HL-60/S4 (cell line): ENCODE measurements around the gene ASXL3.

ENCODE experiments used
- in situ Hi-C: fragments of 300-500 bp; cut with MboI; formaldehyde crosslinking; loops from 2 replicates; pipeline ENCODE4 v1.14.3; 2022; ENCODE audit warnings: low sequenced_read_pairs

ASXL3 gene

DNA sequence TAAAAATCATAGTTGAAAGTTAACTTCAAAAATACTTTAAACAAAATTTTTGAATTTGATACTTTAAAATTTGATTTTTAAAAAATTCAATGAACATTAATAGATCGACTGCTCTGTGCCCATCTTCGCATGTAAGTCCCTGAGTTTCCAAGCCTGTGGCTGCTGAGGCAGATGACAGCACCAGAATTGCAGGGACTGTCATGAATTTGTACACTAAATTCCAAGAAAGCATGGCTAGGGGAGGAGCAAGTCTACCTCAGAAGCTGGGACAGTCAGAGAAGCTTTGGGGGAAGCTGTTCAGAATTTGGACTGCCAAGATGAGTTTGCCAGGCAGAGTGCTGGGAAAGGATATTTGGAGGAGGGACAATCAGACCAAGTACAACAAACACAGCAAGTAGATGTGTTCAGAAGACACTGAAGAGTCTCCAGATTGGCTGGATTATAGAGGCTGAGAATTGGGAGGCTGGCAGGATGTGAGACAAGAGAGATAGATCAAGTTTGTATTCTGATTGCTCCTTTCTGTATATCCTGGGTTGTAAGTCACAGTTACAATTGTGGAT is 79.0 kb downstream of the ASXL3 start:
- in situ Hi-C loops = no loop called here

DNA sequence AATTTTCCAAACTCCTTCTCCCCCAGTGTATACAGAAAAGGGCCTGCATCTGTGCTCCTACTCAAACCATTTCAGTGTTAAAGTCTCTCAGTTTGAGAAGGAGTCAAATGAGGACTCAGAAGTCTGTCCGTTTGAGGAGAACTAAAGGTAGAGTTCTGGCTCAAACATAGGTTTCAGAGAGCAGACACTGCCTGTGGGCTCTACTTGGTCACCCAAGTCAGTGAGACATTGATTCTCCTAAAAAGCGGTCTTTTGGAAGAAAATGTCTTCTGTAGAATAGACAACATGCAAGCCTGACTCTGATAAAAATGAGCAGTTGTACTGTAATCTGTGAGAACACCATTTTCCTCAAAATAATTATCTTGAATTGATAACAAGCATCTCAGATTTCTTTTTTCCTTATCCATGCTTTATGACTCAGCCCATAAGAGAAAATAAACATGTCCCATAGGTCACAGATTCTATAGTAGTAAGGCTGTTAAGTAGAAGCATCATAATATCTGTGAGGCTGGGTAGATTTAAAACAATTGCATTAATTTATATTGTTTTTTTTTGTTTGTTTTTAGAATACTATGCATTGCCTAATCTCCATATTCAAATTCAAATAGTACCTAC is 82.8 kb downstream of the ASXL3 start:
- in situ Hi-C loops = no loop called here

DNA sequence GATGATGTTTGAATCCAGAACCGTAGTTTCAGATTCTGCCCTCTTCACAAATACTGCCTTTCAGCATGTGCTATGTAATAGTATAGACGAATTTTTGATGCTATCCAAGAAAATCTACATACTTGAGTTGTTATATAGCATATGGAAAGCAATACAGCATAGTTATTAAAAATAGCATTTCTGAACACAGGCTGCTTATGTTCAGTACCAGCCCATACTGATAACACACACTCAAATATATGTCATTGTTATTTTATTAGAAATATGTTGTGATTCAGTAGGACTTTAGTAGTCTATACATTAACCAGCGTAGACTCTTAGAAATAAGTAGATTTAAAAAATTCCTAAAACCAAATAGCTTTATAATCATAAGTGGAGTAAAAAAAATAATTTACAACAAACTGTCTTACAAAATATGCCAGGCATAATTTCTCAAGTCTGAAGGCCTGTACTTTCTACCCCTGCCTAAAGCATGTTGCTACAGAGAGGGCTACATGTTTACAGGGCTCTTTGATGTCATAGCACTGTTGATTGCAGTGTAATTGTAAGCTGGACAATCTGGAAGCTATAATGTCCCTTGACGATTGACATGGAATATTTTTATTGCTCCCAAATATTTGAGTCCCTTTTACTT is 86.3 kb downstream of the ASXL3 start:
- in situ Hi-C loops = no loop called here

DNA sequence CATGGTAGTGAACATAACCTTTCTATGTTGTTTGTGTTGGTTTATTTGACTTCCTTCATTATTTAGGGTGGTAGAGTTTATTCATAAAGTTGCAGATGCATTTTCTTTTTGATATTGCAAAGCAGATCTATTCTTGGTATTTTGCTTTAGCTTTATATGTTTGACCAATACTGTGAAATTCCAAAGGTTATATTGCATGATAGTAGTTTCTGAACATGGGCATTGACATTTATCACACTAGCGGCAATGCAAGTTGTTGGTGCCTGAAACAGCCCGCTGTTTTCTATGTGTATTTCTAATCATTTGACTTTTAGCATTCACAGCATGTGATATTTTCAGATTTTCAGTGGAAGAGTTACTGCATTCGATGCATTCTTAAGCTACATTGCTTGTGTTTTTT is 87.2 kb downstream of the ASXL3 start:
- in situ Hi-C loops = no loop called here

DNA sequence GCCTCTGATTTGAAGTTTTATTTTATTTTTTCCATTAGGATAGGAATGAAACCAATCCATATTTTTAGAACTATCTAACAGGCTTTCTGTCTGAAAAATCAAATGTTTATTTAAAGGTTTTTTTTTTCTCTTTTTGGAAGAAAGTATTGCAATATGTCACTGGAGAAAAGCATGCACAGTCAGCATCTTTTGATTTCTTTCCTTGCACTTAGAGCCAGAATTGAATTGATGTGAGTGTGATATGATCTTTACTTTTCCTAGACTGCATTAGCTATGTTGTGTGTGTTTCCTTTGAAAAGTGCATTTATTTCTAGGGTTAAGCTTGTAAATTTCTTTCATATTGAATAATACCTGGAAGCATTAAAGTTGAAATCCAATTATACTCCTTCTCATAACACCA is 87.6 kb downstream of the ASXL3 start:
- in situ Hi-C loops = no loop called here

DNA sequence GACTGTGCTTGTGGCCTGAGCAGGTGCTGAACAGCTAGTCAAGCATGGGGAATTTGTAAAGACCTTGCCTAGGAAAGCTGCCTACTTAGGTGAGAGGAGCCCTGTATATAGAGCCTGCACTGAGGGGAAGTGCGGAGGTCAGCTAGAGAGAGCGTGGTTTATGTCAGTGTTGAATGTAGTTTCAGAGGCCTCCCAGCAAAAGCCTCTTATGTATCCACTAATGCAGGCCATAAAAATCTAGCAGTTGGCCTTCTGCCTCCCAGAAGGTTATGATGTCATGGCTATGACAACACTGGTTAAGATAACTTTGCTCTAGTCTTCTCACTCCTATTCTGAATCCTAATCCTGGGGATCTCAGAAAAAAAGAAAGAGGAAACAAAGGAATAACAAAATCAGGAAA is 88.9 kb downstream of the ASXL3 start:
- in situ Hi-C loops = no loop called here

DNA sequence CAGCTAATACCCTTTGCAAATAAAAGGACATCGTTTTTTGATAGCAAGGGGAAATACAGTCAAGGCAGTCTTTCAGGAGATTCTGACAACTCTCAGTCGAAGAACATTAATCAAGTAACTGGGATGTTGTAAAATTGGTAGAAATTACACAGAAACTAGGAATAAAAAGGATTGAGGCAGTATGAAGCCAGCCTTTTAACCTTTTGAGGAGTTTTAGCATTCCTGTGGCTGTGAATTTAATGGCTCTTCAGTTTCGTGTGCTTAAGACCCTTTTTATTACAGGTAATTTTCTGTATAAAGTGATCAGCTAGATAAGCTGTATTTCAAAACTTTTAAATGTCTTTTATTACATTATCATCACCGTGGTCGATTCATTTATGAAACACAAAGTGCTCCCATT is 91.6 kb downstream of the ASXL3 start:
- in situ Hi-C loops = no loop called here

DNA sequence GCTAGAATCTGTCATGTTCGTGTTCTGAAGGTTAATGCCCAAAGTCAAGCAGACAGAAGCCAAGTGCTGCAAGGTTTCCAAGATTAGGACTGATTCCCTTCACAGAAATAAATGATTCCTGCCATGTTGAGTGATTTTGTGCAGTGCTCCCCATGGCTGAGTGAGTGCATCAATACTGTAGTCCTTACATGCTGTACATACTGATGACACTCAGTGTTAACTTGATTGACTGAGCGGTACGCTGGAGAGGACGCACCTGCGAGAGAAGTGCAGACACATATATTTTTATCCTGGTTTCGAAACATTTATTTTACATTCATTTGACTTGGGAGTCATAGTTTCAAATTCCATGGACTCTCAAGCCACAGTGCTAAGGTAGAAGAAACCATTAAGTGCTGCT is 92.0 kb downstream of the ASXL3 start:
- in situ Hi-C loops = no loop called here

DNA sequence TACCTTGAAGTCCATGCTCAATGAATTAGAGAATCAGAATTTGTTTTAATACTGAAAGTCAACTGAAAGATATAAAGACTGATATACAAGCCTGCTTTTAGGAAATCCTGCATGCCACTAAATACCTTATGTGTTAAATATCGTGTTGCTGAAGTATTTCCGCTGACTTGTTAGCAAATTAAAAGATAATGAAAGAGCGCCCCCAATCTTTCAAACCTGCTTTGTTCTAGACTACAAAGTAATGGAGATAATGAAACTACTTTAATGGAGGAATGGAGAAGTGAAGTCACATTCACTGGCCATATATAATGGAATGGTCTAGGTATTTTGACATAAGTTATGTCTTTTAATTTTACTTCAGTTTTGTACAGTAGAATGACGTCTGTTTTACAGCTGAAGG is 95.7 kb downstream of the ASXL3 start:
- in situ Hi-C loops = no loop called here

DNA sequence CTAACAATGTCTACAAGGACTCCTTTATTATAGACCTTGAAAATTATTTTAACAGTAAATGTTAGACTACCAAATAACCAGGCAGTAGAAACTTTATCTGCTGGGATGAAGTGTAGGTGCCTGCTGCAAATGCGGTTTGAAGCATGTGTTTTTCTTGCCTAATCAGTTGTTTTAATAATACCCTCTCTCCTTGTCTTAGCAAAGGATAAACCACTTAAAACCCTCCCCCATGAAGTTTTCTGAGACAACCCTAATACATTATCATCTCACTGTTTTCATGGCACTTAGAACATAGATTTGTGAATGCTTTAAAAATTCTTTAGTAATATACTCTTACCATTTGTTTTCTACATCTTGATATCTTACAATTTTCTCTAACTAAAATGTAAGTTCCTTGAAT is 98.6 kb downstream of the ASXL3 start:
- in situ Hi-C loops = no loop called here

DNA sequence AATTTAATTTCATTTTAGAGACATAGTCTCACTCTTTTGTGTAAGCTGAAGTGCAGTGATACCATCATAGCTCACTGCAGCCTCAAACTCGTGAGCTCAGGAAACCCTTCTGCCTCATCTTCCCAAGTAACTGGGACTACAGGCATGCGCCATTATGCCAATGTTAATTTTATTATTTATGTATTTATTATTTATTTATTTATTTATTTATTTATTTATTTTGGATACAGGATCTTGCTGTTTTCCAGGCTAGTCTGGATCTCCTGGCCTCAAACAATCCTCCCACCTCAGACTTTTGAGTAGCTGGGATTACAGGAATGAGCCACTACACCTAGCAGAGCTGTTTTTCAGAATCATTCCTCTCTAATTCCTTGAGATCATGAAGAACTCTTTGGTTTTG is 99.9 kb downstream of the ASXL3 start:
- in situ Hi-C loops = no loop called here

DNA sequence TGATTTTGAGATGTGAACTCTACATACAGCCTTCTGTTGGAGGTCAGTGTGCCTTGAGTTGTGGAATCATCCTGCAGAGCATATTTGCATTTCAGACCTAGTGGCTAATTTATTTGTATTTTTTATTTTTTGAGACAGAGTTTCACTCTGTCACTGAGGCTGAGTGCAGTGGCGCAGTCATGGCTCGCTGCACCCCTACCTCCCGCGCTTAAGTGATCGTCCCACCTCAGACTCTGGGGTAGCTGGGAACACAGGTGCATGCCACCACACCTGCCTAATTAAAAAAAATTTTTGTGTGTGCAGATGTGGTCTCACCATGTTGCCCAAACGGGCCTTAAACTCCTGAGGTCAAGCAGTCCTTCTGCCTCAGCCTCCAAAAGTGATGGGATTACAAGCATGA is 104.4 kb downstream of the ASXL3 start:
- in situ Hi-C loops = no loop called here

DNA sequence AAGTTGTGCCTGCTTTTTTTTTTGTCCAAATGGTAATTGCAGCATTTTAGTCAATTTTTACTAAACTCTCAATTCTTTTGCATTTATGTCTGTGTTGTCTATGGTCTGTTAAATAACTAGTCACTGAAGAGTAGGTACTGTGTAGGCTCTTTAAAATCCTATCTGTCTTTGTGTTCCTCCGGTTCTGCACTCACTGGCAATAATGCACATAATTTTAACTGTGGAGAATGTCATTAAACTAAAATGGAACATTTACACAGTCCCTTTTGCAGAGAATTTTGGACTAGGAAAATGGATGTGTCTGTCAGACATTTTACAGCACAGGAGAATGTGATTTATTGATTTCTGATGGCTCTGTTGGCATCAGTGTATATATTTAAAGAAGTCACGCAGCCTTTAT is 116.6 kb downstream of the ASXL3 start:
- in situ Hi-C loops = no loop called here

DNA sequence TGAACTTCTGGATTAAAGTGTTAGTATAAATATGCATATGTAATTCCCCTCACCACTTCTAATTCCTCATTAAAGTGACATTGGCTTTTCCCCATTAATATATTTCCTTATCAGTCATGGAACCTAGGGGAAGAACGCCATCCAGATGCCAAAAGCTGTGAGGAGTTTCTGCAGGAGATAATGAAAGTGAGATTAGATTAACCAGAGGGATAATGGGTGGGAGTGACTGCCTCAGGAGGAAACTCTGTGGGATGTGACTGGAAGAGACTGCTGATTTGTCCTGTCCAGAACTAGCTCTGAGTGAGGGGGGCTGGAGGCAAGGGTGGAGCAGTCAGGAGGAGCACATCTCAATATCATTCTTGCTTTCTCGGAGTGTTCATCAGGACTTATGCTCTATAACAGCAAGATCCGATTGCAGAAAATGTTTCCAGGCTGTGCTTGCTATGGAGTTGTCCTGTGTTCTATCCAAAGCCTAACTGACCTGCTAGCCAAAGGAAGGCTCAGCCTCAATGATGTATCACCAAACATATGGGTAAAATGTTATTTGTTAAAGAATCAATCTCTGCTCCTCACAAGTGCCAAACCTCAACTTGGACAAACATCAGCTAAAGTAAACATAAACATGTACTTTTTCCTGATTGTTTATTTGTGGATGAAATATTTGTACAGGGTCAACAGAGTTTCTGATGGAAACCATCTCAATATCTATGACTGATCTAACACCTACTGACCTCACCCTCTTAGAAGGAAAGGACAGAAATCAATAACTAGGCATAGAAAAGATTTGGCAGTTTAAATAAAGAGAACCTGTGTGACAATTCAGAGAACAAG is 118.5 kb downstream of the ASXL3 start:
- in situ Hi-C loops = no loop called here

DNA sequence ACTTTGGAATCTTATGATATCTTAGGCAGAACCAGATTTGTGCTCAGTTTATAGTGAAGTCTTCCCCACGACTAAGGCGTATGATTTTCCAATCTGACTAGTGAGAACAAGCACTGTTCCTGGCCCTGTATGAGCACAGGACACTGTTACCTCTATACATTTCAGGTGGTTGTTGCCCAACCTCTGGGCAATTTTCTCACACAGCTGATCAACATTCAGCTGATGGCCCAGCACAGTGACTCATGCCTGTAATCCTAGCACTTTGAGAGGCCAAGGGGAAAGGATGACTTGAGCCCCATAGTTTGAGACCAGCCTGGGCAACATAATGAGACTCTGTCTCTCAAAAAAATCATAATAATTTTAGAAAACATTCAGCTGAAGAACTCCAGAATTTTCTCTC is 119.5 kb downstream of the ASXL3 start:
- in situ Hi-C loops = no loop called here

DNA sequence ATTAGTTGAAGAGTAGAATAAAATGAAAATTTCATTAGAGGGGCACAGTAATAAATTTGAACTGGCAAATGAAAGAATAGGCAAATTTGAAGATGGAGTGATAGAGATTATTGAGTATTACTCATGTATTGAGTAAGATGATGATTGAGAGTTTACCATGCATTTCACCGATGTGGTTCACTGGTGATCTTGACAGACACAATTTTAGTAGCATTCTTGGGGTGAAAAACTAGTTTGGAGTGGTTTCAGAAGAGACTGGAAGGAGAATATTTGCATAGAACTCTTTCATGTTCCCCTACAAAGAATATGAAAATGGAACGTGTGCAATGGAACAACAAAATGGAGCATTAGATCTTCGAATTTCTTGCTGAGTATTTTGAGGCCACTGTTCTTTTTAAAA is 121.4 kb downstream of the ASXL3 start:
- in situ Hi-C loops = no loop called here

DNA sequence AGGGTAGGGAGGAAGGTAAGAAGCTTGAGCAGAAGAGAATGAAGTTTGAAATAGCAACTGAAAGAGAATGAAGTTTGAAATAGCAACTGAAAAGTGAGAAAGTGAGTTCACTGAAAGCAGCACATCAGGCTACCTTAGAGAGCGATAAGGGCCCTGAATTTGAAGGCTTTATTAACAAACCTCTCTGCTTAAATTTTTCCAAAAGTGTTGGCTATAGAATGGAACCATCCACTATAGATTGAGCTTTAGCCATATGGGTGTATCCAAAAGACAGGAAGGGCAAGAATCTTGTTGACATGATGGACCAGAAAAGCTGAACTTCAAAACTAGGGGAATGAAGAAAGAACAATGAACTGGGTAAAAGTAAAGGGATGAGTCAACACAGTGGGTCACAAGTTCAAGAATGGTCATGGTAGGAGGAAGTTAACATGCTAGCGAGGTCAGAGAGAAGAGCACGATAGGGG is 122.5 kb downstream of the ASXL3 start:
- in situ Hi-C loops = no loop called here

DNA sequence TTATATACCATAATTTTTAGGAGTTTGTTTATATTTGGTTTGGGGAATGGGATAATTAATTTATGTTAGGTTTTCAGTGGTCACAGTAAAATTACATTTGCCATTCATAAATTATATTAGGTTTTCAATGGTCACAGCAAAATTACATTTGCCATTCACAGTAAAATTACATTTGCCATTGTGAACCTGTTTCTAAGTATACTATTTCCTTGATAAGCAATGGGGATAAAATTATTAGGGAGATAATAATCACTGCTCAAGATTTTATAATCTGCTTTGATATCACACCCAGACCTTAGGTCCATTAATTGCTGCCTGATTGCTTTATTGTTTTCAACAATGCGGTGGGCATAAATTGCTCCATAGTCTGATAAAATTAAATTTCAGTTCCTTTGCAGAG is 124.6 kb downstream of the ASXL3 start:
- in situ Hi-C loops = no loop called here

DNA sequence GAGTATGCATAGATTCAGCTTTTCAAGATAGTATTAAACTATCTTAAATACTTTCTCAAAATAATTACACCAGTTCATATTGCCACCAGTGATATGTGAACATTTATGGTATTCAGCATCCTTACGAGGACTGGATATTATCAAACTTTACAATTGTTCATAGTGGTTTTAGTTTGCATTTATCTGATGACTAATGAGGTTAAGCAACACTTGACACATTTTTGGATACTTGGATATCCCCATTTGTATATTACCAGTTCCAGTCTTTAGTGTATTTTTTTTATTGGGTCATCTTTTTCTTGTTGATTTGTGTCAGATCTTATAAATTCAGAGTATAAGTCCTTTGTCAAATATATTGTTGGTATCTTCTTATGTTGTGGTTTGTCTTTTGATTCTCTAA is 128.4 kb downstream of the ASXL3 start:
- in situ Hi-C loops = no loop called here

DNA sequence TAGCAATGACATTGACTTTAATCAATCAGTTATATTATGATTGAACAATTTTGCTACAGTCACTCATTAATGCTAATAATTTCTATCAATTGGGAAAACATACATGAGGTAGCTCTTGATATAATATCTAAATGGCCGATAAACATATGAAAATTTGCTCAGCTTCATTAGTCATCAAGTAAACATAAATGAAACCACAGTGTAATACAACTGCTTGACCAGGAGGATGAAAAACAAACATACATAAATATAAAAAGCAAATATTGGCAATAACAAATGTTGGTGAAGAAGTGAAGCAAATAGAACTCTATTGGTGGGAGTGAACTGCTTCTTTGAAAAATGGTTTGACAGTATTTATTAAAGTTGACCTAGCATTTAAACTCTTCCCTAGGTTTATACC is 130.9 kb downstream of the ASXL3 start:
- in situ Hi-C loops = no loop called here

DNA sequence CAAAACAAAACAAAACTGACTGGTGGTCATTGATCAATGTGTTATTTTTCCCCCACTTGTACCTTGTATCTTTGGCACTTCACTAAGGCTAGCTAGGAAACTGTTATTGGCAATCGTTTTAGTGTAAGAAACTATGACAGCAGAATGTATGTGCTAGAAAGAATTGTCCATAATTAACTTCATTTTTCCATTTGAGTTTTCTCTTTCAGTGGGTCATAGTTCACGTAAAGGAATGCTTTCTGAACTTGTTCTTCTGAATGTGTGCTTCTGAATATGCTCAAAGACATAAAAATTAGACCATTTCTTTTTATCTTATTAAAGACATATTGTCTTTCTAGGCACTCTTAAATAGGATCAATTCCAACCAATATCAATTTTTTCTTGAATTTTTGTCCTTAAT is 132.2 kb downstream of the ASXL3 start:
- in situ Hi-C loops = no loop called here

DNA sequence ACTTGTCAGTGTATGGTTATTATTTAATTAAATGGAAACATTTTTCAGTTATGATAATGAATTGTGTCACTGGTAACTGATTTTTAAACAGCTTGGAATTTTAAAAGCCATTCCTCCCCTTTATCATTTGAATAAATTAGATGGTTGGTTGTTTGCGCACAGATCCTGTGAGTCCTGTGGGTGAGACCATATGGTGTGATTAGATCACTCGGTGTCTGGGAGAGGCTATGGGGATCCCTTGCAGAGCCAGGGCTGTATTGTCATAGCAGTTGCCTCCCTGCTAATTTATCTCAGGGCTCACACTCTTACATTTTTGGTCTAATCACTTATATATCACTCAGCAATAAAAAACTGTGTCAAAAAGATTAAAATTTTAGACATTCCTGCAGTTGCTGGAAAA is 133.5 kb downstream of the ASXL3 start:
- in situ Hi-C loops = no loop called here
